Tibial nerve (tissue), 4 donors: ENCODE data around the gene SNX30.

Experiments
- EP300 ChIP-seq, 2 donors: sonication (generic); formaldehyde crosslinking; IDR thresholded peaks; one replicate each; pipeline ENCODE4 v1.6.1; 2017; ENCODE audit warnings: antibody characterized with exemption in 2 of 2, mild to moderate bottlenecking in 1 of 2
- POLR2A ChIP-seq, 2 donors: fragments of 450-650 bp; IDR thresholded peaks; one replicate each; pipeline ENCODE4 v1.6.1; 2017; ENCODE audit warnings: antibody characterized with exemption in 2 of 2, mild to moderate bottlenecking in 2 of 2, moderate library complexity in 2 of 2
- TF ChIP-seq, protein P1 (sequence below), 5 experiments: fragments of 200-600 bp in 3 of 5; fragments of 450-650 bp in 2 of 5; sonication (generic) in 3 of 5; IDR thresholded peaks; one replicate each; pipeline ENCODE4 v1.5.1; 2016 to 2019; ENCODE audit warnings: antibody characterized with exemption in 5 of 5, mild to moderate bottlenecking in 3 of 5, moderate library complexity in 2 of 5

GRCh38 chr9:112849363-112849922 lies 98.9 kb downstream of the SNX30 start:
- TF ChIP-seq, protein P1, sequence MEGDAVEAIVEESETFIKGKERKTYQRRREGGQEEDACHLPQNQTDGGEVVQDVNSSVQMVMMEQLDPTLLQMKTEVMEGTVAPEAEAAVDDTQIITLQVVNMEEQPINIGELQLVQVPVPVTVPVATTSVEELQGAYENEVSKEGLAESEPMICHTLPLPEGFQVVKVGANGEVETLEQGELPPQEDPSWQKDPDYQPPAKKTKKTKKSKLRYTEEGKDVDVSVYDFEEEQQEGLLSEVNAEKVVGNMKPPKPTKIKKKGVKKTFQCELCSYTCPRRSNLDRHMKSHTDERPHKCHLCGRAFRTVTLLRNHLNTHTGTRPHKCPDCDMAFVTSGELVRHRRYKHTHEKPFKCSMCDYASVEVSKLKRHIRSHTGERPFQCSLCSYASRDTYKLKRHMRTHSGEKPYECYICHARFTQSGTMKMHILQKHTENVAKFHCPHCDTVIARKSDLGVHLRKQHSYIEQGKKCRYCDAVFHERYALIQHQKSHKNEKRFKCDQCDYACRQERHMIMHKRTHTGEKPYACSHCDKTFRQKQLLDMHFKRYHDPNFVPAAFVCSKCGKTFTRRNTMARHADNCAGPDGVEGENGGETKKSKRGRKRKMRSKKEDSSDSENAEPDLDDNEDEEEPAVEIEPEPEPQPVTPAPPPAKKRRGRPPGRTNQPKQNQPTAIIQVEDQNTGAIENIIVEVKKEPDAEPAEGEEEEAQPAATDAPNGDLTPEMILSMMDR (IDR thresholded peaks at IDR 0.05): no peak
- TF ChIP-seq POLR2A (IDR thresholded peaks at IDR 0.05): no peak
- no peak for TF ChIP-seq EP300 (IDR thresholded peaks at IDR 0.05)
